HG03039 (cell line): ENCODE measurements around the gene BRF1.

Experiments
- ATAC-seq: cut with Tn5 transposase; IDR thresholded peaks from one replicate; pipeline ENCODE4 v1.9.1; 2021; ENCODE audit warnings: mild to moderate bottlenecking, moderate library complexity; ENCODE audit not compliant: unreplicated experiment

The BRF1 gene

GRCh38 chr14:105247026-105247425, 53.8 kb downstream of the BRF1 start:
- no peak for ATAC-seq

DNA sequence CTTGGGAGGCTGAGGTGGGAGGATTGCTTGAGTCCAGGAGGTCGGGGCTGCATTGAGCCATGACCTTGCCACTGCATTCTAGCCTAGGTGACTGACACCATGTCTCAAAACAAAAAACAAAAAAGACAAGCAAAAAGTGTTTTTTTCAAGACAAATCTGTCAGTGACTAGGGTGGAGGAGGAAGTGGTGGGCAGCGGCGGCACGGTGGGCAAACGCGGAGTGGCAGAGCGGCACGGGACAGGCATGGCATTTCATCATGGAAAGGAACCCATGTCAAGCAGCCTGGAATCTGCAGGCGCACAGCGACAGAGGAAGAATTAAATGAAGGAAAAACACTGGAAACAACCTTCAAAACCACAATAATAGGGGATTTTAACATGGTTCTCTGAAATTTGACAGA, 56.5 kb downstream of the BRF1 start:
- ATAC-seq: no peak

- no peak for ATAC-seq
These were observed 59.2 kb downstream of the BRF1 start for GRCh38 chr14:105241641-105242040.

DNA sequence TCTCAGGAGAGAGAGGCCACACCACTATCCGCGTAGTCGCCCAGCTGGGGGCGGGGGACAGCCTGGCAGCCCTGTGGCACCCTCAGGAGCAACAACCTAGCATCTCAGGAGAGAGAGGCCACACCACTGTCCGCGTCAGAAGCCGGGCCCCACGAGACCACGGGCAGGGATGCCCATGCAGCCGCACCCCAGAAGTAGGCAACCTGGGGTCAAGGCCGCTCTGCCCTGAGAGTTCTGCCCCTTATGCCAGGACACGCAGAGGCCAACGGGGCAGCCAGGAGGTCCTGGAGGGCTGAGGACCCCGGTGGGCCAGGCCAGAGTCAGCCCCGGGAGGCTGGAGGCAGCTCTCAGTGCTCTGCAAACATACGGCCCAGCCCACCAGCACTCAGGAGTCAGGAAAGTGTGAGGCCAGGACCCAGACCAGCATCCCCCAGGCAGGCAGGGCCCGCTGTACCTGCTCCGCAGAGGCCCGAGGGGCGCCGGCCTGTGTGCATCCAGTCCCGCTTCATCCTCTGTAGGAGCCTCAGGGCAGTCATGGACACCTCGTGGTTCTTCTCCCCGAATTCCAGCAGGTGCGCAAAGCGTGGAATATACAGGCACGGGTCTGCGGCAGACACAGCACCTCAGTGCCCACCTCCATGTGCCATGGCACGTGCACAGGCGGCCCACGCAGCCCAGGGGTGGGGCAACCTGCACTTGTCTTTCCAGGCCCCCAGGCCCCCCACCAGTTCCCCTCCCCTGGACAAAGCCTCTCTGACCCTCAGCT, 59.8 kb downstream of the BRF1 start:
- ATAC-seq: no peak

DNA sequence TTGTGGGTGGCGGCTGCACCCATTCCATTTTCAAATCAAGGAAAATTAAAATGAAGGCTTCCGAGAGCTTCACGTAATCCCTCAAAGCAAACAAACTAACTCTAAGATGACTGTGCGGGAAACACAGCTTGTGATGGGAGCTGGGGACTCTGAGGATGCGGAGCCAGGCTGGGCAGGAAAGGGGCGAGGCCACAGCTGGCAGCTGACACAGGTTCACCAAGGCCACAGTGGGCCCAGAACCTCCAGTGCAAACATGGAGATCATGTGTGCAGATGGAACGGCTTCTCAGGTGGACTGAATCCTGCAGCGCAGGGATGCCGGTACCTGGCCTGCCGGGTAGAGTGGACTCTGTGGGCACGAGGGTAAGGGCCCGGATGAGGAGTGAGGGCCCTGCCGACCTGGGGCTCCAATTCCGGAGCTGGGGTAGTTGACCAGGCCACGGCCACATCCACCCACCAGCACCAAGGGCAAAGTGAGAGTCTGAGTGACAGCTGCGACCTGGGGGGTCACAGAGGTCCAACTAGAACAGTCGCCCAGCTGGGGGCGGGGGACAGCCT, 71.6 kb downstream of the BRF1 start:
- no peak for ATAC-seq

GRCh38 chr14:105228562-105228961, 72.2 kb downstream of the BRF1 start:
- ATAC-seq: no peak

GRCh38 chr14:105227346-105227745, 73.5 kb downstream of the BRF1 start:
- no peak for ATAC-seq

DNA sequence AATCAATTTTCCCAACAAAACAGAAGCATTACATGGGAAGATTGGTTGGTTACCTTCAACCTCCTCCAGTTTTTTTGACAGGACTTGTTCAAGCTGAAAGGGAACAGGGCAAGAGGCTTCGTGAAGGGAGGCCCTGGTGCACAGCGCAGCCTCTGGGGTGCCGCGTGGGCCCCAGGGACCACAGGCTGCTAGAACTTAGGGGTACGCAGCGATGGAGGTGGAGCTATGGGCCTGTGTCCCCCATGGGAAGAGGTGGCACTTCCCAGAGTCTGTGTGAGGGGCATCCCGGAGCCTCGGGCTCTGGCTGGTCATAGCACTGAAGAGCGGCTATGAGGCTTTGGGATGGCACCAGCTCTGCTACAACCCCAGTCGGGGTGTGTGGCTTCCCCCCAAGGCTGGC, 74.6 kb downstream of the BRF1 start:
- no peak for ATAC-seq

DNA sequence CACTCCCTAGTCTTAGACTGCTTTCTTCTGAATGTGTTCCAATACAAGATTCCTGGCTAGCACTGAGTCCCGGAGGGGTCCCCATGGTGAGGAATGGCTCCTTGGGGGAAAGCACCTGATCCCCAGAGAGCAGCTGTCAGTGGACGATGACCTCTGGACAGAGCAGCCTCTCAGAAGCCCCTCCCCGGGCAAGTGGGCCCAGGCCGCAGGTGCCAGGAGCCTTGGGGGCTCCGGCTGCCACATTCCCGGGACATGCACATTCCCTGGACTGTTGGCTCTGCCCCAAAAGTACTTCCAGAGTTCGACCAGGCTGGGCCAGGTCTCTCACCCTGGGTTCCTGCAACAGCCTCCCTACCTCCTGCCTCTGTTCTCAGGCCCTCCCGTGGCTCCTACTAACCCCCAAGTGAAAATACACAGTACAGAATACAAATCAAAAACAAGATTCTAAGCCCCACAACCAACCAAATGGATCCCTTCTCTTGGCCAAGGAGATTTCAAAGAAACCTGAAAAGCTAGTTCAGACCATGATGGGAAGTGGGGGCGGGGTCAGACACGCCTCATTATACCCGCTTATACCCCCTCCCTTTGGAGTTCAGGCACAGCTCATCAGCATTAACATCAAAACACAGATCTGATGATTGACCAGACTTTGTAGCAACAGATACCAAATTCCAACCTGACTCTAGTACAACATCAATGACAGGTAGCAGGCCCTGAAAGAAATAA, 75.8 kb downstream of the BRF1 start:
- no peak for ATAC-seq

DNA sequence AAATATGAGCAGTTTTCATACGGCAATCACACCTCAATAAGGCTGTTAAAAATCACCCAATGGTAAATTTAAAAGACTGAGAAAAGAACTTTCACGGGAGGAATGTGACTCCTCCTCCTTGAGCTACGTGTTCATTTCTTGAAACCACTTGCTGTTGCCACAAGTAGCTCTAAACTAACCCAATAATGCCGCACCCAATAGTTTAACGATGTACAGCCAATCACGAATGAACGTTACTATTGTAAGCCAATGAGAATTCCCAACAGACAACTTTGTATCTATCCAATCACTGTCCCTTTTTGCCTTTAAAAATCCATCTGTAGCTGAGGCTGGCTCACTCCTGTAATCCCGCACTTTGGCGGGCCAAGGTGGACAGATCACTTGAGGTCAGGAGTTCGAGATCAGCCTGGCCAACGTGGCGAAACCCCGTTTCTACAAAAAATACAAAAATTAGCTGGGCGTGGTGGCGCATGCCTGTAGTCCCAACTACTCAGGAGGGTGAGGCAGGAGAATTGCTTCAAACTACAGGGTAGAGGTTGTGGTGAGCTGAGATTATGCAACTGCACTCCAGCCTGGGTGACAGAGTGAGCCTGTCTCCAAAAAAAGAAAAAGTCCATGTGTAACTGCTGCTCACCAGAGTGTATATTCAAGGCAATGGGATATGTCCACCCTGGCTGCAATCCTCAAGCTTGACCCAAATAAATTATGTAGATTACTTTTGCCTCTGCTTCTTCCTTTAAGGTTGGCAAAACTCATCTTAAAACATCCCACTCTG, 76.8 kb downstream of the BRF1 start:
- no peak for ATAC-seq

GRCh38 chr14:105223260-105223659, 77.5 kb downstream of the BRF1 start:
- no peak for ATAC-seq

DNA sequence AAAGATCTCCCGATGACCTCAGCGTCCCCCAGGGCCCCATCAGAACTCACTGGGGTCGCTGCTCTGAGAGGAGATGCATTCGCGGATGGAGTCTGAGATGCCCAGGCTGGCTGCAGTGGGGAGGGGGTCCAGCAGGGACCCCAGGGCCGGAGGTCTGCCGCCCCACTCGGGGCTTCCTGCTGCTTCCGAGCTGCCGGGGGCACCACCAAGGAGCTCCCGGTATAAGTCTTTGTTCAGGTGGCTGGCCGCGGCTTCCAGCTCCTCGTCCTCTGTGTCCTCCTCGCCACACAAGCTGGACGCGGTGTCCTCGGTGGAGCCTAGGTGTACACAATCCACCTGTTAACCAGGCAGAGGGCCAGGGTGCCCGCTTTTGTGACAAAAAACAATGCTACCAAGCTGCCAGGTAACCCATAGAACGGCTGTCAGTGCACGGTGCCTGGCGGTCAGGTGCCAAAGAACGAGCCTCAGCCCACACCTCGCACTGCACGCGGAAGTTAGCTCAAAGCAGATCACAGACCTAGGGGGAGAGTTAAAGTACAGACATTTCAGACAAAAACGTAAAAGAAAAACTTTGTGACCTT, 79.1 kb downstream of the BRF1 start:
- no peak for ATAC-seq

DNA sequence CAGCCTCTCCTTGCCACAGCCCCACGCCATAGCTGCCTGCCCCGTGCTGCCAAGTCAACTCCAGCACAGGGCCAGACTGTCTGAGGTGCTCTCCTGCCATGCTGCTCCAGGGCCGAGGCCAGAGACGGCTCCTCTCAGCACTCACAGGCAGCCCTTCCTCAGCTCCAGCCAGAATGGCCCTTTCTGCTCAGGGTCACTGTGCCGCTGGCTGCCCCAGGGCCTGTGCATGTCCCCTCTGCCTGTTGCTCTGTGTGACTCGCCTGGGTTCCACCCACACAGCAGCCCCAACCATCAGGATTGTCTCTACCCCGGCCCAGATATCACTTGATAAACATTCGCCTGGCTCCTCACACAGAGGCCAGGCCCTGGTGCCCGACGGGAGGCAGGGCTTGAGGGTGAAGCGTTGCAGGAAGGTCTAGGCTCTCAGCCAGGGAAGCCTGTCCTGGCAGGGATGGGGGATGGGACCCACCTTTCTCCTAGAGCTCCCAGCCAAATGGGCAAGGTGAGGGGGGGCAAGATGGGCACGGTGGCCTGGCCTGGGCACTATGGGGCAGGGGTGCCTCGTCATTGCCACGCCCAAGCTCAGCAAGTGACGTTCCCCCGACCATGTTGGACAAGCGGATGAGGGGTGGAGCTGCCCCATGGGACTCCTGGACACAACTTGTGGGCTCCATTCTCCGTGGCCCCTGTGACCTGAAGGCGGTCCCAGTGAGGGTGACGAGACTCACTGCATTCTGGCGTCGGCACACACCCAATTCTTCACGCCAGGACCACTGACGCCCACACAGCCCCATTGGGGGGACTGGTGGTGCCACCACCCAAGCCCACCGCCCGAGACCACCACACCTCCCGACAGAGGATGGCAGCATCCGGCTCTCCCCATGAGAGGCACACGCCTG, 79.9 kb downstream of the BRF1 start:
- ATAC-seq: no peak

GRCh38 chr14:105219753-105220152, 81.0 kb downstream of the BRF1 start:
- no peak for ATAC-seq

- ATAC-seq: no peak
These were observed 81.7 kb downstream of the BRF1 start for GRCh38 chr14:105219043-105219612.

GRCh38 chr14:105218611-105219010, 82.2 kb downstream of the BRF1 start:
- ATAC-seq: no peak

DNA sequence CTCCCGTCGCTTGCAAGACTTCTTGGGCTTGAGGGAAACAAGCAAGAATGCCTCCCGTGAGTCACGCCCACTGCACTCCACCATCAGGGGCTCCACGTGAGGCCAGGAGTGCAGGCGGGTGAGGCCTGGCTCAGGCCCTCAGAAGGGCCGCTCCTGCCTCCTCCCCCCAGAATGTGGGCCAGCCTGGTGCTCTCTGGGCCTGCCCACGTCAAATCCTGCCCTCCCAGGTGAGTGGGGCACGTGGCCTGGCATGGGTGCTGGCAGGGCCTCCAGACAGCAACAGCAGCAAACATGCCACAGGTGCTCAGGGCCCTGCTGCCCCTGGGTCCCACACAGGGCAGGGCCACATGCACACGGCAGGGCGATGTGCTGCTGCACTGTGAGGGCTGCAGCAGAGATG, 83.0 kb downstream of the BRF1 start:
- ATAC-seq: no peak

DNA sequence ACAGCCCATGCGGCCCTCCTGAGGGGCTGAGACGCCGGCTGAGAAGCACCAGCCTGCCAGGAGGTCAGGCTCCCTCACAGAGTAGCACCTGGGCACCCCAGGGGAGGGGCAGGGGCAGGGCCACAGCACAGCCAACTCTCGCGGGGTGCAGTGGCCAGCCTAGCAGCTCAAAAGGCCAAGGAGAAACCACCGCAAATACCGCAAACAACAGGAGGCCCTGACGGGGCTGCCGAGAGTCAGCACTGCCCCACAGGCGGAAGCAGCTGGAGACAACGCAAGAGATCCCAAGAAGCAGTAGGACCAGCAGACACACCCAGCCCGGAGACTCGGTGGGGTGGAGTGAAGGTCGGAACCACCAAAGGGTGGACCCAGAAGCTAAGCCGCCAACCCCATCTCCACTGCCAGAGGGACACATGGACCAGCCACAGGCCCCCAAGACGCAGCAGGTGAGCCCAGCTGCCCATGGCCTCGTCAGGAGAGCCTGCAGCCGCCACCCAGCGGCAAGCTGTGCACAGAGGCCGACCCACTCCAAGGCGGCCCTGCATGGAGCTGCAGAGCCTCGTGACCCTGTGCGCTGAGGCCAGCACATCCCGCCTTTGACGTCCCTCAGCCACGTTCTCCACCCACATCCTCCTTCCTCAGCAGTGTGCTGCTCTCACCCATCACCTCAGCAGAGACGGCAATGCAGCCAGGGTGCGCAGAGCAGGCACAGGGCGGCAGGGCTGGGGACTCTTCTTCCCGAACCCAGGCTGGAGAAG, 84.1 kb downstream of the BRF1 start:
- ATAC-seq: no peak

DNA sequence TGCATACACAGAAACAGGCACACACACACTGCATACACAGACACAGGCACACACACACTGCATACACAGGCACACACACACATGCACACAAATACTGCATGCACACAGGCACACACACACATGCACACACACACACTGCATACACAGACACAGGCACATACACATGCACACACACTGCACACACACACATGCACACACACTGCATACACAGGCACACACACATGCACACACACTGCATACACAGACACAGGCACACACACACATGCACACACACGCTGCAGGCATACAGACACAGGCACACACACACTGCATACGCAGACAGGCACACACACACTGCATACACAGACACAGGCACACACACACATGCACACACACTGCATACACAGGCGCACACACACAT, 85.2 kb downstream of the BRF1 start:
- no peak for ATAC-seq
